BE2C (cell line): Measurements from ENCODE around the gene ELP5.

Experiments
- DNase-seq: peaks from one replicate; pipeline ENCODE4 v3.0.0-alpha.2; 2020
- H3K27me3 ChIP-seq: fragments of 250-450 bp; sonication (Bioruptor Pico); 2 replicates; pipeline ENCODE4 v1.5.1; 2020; ENCODE audit warnings: mild to moderate bottlenecking
- H3K36me3 ChIP-seq: fragments of 250-450 bp; sonication (Bioruptor Pico); 2 replicates; pipeline ENCODE4 v1.5.1; 2020; ENCODE audit warnings: mild to moderate bottlenecking
- H3K4me1 ChIP-seq: fragments of 250-450 bp; sonication (Bioruptor Pico); 2 replicates; pipeline ENCODE4 v1.5.1; 2020
- H3K4me3 ChIP-seq: 2 replicates; pipeline ENCODE4 v1.5.1; 2011; ENCODE audit warnings: low read depth, low read length
- H3K9me3 ChIP-seq: fragments of 250-450 bp; sonication (Bioruptor Pico); 2 replicates; pipeline ENCODE4 v1.5.1; 2020
- TF ChIP-seq, protein P1 (sequence below): IDR thresholded peaks from 2 replicates; pipeline ENCODE4 v1.5.1; 2012; ENCODE audit warnings: mild to moderate bottlenecking, low read depth, low read length

Gene ELP5

GRCh38 chr17:7225711-7226331 is 26.2 kb upstream of the ELP5 start:
- TF ChIP-seq, protein P1, sequence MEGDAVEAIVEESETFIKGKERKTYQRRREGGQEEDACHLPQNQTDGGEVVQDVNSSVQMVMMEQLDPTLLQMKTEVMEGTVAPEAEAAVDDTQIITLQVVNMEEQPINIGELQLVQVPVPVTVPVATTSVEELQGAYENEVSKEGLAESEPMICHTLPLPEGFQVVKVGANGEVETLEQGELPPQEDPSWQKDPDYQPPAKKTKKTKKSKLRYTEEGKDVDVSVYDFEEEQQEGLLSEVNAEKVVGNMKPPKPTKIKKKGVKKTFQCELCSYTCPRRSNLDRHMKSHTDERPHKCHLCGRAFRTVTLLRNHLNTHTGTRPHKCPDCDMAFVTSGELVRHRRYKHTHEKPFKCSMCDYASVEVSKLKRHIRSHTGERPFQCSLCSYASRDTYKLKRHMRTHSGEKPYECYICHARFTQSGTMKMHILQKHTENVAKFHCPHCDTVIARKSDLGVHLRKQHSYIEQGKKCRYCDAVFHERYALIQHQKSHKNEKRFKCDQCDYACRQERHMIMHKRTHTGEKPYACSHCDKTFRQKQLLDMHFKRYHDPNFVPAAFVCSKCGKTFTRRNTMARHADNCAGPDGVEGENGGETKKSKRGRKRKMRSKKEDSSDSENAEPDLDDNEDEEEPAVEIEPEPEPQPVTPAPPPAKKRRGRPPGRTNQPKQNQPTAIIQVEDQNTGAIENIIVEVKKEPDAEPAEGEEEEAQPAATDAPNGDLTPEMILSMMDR, result no peak
- no peak for DNase-seq
- Histone ChIP-seq H3K4me1 (no peaks in the 10 kb centered on the region), H3K9me3 (no peaks in the 10 kb centered on the region), H3K4me3 (no peak overlapping the region), H3K36me3 (peaks cover 14% of the 10 kb centered on the region), H3K27me3 (no peaks in the 10 kb centered on the region)

- Histone ChIP-seq H3K27me3 (no peaks in the 10 kb centered on the region), H3K9me3 (no peaks in the 10 kb centered on the region), H3K4me3 (no peak overlapping the region), H3K36me3 (peaks cover 14% of the 10 kb centered on the region), H3K4me1 (no peaks in the 10 kb centered on the region)
- TF ChIP-seq, protein P1, result no peak
- DNase-seq, result no peak
Measured at GRCh38 chr17:7226721-7227710, 25.0 kb upstream of the ELP5 start.

DNA sequence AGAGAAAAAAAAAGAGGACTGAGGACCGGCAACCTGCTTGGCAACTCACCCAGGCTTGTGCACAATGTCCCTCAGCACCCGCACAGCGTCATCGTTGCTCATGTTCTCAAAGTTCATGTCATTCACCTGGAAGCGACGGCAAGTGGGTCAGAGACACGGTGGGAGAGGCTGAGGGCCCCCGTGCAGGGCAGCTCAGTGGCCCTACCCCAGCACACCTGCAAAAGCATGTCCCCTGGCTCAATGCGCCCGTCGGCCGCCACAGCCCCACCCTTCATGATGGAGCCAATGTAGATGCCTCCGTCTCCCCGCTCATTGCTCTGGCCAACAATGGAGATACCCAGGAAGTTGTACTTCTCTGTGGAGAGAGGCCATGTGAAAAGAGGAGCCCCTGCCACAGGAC is 23.1 kb upstream of the ELP5 start:
- H3K36me3 ChIP-seq, result peaks cover 2% of the 10 kb centered on the region; the same call in 1 of the 2 replicates
- H3K9me3 ChIP-seq, result no peaks in the 10 kb centered on the region
- DNase-seq, result no peak
- TF ChIP-seq, protein P1, result no peak
- no peaks in the 10 kb centered on the region for H3K4me1 ChIP-seq
- no peaks in the 10 kb centered on the region for H3K27me3 ChIP-seq
- H3K4me3 ChIP-seq, result no peak overlapping the region

DNA sequence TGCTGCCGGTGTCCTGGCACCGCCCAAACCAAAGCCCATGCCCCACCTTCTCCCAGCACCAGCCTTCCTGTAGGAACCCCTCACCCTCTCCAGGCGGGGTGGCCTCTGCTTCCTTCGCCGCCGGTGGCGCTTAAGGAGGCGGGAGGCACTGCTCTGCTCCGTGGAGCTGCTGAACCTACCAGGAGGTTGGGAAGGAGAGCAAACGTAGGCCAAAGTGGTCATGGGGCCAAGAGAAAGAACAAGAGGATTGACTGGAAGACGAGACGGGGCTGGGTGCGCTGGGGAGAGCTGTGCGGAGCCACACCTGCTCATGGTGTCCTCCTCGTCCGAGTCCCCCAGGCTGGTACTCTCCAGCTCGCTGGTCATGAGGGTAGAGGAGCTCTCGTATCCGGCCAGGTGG is 22.5 kb upstream of the ELP5 start:
- H3K27me3 ChIP-seq, result no peaks in the 10 kb centered on the region
- no peaks in the 10 kb centered on the region for H3K4me1 ChIP-seq
- no peaks in the 10 kb centered on the region for H3K9me3 ChIP-seq
- H3K36me3 ChIP-seq, result no peaks in the 10 kb centered on the region
- H3K4me3 ChIP-seq, result no peak overlapping the region
- TF ChIP-seq, protein P1, result no peak
- no peak for DNase-seq

DNA sequence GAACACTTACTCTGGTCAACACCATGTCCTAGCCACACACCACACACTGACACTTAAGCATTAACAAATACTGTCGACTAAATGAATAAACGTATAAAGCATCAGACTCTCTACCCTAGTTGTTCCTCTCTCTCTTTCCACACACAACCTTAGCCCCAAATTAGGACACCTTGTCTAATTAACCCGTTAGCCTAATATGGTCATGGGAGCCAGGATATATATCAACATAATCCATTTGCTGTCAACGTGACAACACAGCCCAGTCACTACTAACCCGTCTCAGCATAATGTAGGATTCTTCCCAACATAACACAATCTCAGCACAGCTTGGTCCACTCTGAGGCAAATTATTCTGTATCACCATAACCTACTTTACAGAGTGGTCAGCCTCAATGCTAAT is 19.9 kb upstream of the ELP5 start:
- Histone ChIP-seq H3K36me3 (peaks cover 18% of the 10 kb centered on the region), H3K4me3 (no peak overlapping the region; the same call in 1 of the 2 replicates), H3K4me1 (no peaks in the 10 kb centered on the region), H3K27me3 (no peaks in the 10 kb centered on the region), H3K9me3 (no peaks in the 10 kb centered on the region)
- TF ChIP-seq, protein P1, result no peak
- DNase-seq, result no peak

GRCh38 chr17:7233701-7234082 is 18.3 kb upstream of the ELP5 start:
- Histone ChIP-seq H3K27me3 (no peaks in the 10 kb centered on the region), H3K4me1 (no peaks in the 10 kb centered on the region), H3K36me3 (peaks cover 22% of the 10 kb centered on the region), H3K4me3 (peak overlapping the region; percentile 86), H3K9me3 (no peaks in the 10 kb centered on the region)
- DNase-seq, result no peak
- TF ChIP-seq, protein P1, result no peak
